Kidney glomerular epithelial cell (primary cell): ENCODE measurements around the gene VN1R4.
"Not testable (repeated sequence)": the region's sequence is repeated elsewhere in the genome, so short reads cannot be mapped to it uniquely, and the experiment has no call there.

Experiments used
- DNase-seq: peaks from one replicate; lab custom pipeline; 2025; lab: John Stamatoyannopoulos, UW

VN1R4 gene, protein sequence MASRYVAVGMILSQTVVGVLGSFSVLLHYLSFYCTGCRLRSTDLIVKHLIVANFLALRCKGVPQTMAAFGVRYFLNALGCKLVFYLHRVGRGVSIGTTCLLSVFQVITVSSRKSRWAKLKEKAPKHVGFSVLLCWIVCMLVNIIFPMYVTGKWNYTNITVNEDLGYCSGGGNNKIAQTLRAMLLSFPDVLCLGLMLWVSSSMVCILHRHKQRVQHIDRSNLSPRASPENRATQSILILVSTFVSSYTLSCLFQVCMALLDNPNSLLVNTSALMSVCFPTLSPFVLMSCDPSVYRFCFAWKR

DNA sequence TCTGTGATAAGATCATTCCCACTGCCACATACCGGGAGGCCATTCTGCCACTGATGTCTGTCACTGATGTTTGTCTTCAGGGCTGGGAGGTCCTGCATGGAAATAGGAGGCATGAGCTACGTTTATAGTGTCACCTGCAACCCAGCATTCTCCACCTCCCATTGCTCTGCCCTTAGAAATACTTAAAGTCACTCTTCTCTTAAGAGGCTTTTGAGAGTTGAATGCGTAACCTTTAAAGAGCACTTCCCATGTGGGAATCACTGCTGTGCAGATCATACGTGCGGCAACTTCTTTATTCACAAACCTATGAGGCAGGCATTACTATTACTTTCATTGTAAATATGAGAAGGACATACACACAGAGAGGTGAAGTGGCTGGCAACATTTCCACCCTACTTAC, at the start of gene VN1R4:
Gene VN1R4 (minus strand): TSS at position 101 of the 400 bp plus-strand sequence. CDS start 58 bp downstream, at position 43.
- DNase-seq: not testable (repeated sequence)

DNA sequence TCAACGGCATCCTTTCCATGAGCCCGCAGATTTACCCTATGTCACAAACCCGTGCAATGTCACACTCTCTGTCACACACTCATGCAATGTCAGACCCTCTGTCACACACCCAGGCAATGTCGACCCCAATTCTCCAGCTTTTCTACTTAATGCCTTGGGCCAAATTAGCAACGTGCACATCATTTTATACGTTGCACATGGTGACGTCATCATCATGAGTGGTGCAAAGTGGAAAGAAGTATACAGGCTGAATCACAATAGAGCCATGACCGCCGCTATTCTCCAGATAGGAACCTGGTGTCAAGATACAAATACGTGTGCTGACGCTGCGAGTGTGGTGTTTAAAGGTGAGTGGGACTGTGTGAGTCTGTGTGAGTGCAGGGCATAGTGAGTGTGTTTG, 44.4 kb upstream of the VN1R4 start:
- DNase-seq: no peak

DNA sequence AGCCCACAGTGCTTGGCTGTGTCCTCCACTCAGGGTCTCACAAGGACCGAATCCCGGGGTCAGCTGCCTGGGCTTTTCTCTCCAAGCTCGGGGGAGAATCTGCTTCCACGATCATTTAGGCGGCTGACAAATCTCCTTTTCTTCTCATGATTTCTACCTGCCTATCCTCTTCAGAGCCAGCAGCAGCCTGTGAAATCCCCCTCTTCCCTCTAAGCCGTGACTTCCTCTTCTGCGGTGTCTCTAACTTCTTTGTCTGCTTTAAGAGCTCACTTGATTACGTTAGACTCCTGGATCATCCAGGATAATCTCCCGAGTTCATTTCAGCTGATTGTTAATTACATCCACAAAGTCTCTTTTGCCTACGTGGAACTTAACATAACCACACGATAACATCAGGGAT, 43.5 kb upstream of the VN1R4 start:
- DNase-seq: no peak

DNA sequence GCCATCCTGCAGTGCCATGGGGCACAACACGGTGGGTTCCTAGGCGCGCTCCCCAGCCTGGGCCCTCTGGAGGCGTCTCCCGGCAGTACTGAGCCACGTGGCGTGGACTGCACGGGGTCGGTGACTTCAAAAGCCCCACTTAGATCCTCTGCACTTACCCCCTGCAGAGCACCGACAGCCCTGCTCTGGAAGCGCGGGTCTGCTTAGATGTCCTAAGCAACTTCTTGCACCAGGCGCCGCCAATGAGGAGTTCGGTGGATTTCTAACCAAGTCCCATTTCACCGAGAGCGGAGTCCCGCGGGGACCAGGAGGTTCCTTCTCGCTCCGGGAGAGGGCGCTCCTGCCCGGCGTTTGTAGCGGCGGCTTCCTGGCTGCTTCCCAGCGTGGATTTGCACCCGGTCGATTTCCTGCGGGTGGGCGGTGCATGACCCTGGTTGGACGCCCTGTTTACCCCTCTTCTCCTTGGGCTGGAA, 40.9 kb upstream of the VN1R4 start:
- DNase-seq: no peak

DNA sequence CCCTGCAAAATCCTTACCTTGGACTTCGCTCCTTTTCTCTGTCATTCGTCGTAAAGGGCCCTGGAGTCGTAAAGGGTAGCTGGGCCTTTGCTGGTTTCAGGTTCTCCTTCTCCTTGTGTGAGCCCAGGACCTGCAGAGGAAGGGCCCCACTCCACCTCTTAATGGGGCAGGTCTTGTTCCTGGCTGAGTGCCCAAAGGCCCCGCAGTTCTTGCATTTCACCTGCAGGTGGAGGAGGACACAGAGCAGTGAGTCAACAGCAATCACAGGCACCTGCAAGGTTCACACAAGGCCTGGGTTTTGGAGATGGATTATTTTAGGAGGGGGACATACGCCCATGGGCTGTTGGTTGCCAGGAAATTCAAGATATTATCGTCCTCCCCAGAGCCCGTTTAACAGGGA, 33.8 kb upstream of the VN1R4 start:
- DNase-seq: not testable (repeated sequence)

DNA sequence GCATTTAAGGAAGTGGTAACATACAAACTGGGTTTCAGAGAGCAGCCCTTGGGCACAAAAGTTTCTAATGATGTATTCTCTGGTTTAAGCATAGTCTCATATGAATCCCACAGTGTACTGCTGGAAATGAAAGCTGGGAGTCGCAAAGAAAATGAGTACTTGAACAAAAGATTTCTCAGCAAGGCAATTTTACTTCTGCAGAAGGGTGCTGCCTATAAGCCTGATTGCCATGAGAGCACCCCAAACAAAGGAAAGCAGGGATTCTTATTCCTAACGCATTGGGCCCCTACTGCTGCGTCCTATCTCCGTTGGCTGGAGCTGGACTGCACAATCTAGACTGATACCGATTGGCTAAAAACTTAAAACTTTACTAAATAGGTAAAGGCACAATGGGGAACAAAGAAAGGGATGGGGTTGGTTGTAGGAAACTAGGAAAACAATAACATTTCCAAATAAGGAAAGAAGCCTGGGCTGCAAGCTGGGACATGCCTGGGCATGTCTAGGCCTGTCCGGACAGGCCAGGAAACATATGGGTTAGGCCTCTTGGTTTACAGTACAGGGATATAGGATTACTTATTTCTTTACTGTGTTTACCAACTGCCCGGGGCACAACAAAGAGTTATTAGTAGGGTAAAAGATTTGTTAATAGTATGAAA, 27.4 kb upstream of the VN1R4 start:
- DNase-seq: no peak

DNA sequence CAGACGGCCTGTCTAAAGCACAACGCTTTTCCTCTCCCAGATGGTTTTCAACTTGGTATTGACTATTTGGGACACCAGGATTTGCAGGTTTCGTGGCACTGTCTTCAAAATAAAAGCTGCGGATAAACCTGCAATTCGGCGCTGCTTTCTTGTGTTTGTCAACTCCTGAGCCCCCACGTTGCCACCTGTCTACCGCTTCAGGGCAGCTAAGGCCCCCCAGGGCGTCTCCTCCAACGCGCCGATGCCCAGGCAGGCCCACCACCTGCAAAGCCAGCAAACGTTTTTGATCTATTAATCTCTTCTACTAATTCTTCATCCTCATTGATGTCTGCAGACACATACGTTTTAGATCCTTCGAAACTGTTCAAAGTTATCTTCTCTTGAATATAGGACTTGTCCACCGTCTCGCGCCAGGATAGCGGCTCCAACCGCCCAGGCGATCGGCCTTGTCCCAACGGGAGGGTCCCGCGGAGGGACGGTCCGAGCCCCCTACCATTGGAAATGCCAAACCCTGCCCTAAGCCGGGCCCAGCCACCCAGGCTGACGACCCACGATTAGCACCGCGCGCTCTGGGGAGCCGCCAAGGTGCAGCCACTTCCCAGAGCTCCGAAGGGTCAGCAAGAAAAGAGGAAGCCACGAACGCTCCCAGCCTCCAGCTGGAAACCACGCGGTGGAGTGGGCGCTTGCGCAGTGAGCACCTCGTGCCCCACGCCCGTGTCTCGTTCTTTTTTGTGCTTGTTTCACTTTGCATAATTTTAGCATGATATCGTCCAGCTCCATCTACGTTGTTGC, 23.4 kb upstream of the VN1R4 start:
- DNase-seq: no peak

DNA sequence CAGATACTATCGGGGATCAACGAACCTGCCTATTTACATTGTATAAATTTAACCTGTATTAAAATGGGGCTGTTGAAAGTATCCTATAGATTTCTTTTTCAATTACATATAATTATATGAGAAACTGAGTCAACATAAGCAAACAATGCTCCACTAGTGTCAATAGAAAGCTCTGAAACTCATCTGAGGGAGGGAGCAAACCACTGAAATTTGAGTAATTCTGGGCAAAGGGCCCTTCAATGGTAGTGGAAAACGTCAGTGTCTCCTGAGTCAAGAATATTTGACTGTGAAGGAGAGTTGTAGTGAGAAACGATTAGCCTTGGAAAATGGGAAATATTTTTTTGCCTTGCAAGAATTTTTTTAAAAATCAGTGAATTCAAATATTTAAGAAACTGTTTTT, 17.6 kb upstream of the VN1R4 start:
- DNase-seq: no peak

DNA sequence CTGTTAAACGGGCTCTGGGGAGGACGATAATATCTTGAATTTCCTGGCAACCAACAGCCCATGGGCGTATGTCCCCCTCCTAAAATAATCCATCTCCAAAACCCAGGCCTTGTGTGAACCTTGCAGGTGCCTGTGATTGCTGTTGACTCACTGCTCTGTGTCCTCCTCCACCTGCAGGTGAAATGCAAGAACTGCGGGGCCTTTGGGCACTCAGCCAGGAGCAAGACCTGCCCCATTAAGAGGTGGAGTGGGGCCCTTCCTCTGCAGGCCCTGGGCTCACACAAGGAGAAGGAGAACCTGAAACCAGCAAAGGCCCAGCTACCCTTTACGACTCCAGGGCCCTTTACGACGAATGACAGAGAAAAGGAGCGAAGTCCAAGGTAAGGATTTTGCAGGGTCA, 14.4 kb upstream of the VN1R4 start:
- not testable (repeated sequence) for DNase-seq

DNA sequence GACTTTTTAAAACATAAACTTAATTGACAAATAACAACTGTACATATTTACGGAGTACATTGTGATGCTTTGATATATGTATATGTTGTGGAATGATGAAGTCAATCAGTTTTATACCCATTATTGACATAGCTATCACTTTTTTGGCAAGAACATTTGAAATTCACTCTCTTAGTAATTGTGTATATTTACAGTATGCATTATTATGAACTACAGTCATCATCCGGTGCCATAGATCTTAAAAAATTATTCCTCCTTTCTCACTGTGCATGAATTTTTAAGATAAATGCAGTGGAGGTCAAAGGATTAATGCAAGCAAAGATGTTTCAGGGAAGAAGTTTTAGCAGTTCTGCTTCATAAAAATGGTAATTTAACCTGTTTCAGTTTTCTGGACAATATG, 8.0 kb upstream of the VN1R4 start:
- DNase-seq: no peak

DNA sequence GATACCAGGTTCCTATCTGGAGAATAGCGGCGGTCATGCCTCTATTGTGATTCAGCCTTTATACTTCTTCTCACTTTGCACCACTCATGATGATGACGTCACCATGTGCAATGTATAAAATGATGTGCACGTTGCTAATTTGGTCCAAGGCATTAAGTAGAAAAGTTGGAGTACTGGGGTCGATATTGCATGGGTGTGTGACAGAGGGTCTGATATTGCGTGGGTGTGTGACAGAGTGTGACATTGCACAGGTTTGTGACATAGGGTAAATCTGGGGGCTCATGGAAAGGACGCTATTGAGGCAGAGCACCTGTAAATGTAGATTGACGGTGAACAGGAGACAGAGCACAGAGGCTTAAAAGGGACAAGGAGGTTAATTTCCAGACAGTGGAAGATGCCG, 4.5 kb upstream of the VN1R4 start:
- DNase-seq: no peak

DNA sequence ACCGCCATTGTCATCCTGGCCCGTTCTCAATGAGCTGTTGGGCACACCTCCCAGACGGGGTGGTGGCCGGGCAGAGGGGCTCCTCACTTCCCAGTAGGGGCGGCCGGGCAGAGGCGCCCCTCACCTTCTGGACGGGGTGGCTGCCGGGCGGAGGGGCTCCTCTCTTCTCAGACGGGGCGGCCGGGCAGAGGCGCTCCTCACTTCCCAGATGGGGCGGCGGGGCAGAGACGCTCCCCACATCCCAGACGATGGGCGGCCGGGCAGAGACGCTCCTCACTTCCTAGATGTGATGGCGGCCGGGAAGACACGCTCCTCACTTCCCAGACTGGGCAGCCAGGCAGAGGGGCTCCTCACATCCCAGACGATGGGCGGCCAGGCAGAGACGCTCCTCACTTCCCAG, 2.3 kb upstream of the VN1R4 start:
- not testable (repeated sequence) for DNase-seq

DNA sequence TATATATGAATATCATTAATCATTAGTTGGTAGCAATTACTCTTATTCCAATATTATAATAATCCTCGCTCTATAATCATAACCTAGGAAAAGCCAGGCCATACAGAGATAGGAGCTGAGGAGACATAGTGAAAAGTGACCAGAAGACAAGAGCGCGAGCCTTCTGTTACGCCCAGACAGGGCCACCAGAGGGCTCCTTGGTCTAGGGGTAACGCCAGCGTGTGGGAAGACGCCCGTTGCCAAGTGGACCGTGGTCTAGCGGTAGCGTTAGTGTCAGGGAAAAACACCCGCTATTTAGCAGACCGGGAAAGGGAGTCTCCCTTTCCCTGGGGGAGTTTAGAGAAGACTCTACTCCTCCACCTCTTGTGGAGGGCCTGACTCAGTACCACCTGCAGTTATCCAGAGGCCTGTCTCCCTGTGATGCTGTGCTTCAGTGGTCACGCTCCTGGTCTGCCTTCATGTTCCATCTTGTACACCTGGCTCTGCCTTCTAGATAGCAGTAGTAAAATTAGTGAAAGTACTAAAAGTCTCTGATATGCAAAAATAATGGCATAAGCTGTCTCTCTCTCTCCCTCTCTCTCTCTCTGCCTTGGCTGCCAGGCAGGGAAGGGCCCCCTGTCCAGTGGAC, 9.7 kb downstream of the VN1R4 start, which contains the start of gene VN1R2:
Gene VN1R2 (plus strand): TSS at position 578 of the 628 bp plus-strand sequence. CDS start 84 bp downstream, outside the sequence.
- not testable (repeated sequence) for DNase-seq

DNA sequence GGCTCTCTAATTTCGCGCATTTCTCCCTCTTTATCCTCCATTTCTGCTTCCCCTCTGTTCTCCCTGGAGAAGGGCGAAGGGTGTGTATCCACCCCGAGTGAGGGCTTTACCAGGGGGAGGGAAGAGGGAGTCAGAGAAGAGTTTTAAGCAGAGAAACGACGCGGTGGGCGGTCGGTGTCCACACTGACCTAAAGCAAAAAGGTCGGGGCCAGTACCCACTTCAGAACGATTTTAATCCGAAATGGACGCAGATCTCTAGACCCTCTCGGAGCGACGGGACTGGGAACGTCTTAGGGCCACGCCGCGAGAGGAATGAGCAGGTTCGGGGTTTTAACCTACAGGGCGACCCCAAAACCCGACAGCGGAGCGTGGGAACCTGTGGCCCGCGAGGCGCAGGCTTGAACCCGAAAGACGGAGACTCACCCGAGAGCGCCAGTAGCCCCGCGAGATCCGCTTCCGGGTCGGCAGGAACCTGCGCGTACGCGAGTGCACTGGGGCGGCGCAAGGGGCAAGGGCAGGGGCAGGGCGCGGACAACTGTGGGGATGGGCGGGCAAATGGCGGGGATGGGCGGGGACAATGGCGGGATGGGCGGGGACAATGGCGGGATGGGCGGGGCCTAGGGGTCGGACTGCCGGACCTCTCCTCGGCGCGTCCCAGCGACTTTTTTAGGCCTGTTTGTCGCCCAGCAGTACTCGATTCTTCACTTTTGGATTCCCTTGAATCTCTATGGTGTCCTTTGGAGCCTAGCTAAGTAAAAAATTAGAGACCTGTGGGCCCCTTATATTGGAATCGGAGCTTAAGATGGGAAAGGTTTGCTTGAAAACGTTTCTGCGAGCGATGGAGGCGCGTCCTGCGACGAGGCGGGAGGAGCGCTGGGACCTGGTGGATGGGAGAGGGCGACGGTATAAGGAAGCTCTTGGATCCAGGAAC, 12.8 kb downstream of the VN1R4 start, which contains the start of gene ZNF677:
Gene ZNF677 (minus strand): TSS at position 463 of the 931 bp plus-strand sequence. CDS start 3,323 bp downstream, outside the sequence.
- peak; percentile 27 for DNase-seq

DNA sequence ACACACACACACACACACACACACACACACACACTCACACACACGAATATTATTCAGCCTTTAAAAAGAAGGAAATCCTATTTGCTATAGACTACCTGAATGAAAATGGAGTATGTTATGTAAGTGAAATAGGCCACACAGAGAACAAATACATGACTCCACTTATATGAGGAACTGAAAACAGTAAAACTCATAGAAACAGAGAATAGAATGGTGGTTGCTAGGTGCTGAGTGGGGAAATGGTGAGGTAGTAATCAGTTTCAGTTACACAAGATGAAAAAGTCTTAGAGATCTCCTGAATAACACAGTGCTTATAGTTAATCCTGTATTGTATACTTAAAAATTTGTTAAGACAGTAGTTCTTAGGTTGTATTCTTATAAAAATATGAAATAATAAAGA, 21.0 kb downstream of the VN1R4 start:
- DNase-seq: no peak

DNA sequence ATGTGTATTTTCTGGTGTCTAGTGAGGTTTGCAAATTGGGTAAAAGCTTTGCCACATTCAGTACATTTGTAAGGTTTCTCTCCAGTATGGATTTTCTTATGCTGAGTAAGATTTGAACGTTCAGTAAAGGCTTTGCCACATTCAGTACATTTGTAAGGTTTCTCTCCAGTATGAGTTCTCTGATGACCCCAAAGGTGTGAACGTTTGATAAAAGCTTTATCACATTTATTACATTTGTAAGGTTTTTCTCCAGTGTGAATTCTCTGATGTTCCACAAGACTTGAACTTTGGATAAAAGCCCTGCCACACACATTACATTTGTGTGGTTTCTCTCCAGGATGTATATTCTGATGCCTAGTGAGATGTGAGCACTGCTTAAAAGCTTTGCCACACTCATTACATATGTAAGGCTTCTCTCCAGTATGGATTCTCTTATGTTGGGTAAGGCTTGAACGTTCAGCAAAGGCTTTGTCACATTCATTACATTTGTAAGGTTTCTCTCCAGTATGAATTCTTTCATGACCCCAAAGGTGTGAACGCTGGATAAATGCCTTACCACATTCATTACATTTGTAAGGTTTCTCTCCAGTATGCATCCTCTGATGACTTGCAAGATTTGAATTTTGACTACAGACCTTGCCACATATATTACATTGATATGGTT, 30.3 kb downstream of the VN1R4 start:
- DNase-seq: no peak

DNA sequence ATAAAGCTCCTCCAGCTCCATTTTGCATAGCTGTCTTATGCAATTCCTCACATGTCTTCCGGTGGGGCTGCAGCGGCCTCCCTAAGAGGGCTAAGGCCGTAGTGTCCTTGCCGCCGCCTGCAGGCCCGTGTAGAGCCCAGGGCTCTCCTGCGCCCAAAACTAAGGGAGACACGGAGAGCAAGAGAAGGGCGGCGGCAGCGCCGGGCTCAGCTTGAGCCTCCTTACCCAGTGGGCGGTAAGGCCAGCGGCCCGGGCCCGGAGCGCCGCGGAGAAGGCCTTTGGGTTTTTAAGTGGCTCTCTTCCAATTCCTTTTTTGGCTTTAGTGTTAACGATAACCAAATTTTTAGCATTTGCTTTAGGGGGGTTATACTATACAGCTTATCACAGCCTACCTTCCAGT, 42.9 kb downstream of the VN1R4 start:
- no peak for DNase-seq

DNA sequence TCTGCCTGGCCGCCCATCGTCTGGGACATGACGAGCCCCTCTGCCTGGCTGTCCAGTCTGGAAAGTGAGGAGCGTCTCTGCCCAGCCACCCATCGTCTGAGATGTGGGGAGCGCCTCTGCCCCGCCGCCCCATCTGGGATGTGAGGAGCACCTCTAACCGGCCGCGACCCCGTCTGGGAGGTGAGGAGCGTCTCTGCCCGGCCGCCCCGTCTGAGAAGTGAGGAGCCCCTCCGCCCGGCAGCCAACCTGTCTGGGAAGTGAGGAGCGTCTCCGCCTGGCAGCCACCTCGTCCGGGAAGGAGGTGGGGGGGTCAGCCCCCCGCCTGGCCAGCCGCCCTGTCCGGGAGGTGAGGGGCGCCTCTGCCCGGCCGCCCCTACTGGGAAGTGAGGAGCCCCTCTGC, 44.8 kb downstream of the VN1R4 start:
- not testable (repeated sequence) for DNase-seq
